Adrenal gland (tissue), 12 donors: Measurements from ENCODE around the gene LCOR. TPM values are rescaled to one million over a fixed set of nuclear protein-coding genes. Genes with fewer than 3 reads are reported as not detected.

Source experiments
- DNase-seq, 7 donors: peaks; one replicate each; pipeline ENCODE4 v3.0.0-alpha.2; 2019 to 2020
- H3K27ac ChIP-seq, 5 donors: fragments of 200-600 bp; sonication (generic) in 4 of 5; 1 replicate in 3 of 5; 2 replicates in 2 of 5; pipeline versions ENCODE4 v1.5.1 to v1.8.0; 2016 to 2020; ENCODE audit warnings: mild to moderate bottlenecking in 1 of 5
- H3K27me3 ChIP-seq: fragments of 200-600 bp; 2 replicates; pipeline ENCODE4 v1.8.0; 2021
- H3K36me3 ChIP-seq, 2 donors: fragments of 200-600 bp; replicated peaks in 1 of 2; 1 replicate in 1 of 2; 2 replicates in 1 of 2; pipeline versions ENCODE4 v1.5.1 to v1.8.0; 2018 to 2022
- H3K4me1 ChIP-seq, 2 donors: fragments of 200-600 bp; replicated peaks in 1 of 2; 1 replicate in 1 of 2; 2 replicates in 1 of 2; pipeline versions ENCODE4 v1.5.1 to v1.8.0; 2018 to 2021
- H3K4me3 ChIP-seq, 4 donors: fragments of 200-600 bp; sonication (generic) in 3 of 4; one replicate each; pipeline ENCODE4 v1.5.1; 2016 to 2018
- H3K9me3 ChIP-seq, 3 donors: fragments of 200-600 bp; sonication (generic) in 1 of 3; replicated peaks in 1 of 3; 1 replicate in 2 of 3; 2 replicates in 1 of 3; pipeline versions ENCODE4 v1.5.1 to v1.8.0; 2016 to 2021
- POLR2A ChIP-seq, 2 donors: fragments of 450-650 bp; IDR thresholded peaks; one replicate each; pipeline ENCODE4 v1.6.1; 2017; ENCODE audit warnings: antibody characterized with exemption in 2 of 2, mild to moderate bottlenecking in 2 of 2, moderate library complexity in 1 of 2
- WGBS, 4 donors: extraction: QIAGEN DNeasy Blood & Tissue Kit in 2 of 4; methylation state at CpG; one replicate each; pipeline versions ENCODE4 v1.1.5 to v1.1.7; 2013 to 2017; 5-methylcytosine and 5-hydroxymethylcytosine counted together
- intact Hi-C, 2 donors: fragments of 100-400 bp; cut with DNase I; formaldehyde crosslinking; loops; one replicate each; pipeline versions ENCODE4 v1.14.1 to v1.15.0; 2022 to 2023
- polyA plus RNA-seq, 3 donors: library from polyadenylated mRNA; stranded (reverse); fragments of 200-250 nt in 2 of 3; fragments of 350-450 nt in 1 of 3; fragmentation: Illumina TruSeq in 1 of 3; extraction: RNeasy Lipid Tissue Mini Kit (QIAGEN cat#74804) in 1 of 3; gene quantifications; one replicate each; pipeline ENCODE4 v1.2.3, GENCODE V29; 2013 to 2014
- total RNA-seq, 9 donors: library from RNA; depleted of rRNA in 4 of 9; stranded (reverse); fragments of >200 nt in 4 of 9; fragments of 120-200 nt in 1 of 9; fragmentation: NEBNext Ultra II Directional in 1 of 9; extraction: Animal tissue kit (Norgen Biotek cat#: 25700) in 1 of 9; gene quantifications; one replicate each; pipeline versions ENCODE4 v1.1.0 to v1.2.4, GENCODE V29; 2013 to 2023
- TF ChIP-seq, protein P1 (sequence below), 6 experiments: fragments of 450-650 bp in 4 of 6; fragments of 200-600 bp in 2 of 6; sonication (generic) in 1 of 6; IDR thresholded peaks; 1 replicate in 5 of 6; 2 replicates in 1 of 6; pipeline versions ENCODE4 v1.5.1 to v1.8.0; 2016 to 2021; ENCODE audit warnings: antibody characterized with exemption in 6 of 6, mild to moderate bottlenecking in 2 of 6, moderate library complexity in 1 of 6
- donor health status: healthy with polysubstance abuse.
- donor health status: Bipolar disorder and iron deficiency.
- donor health status: DM: yes; HTN: yes; CAD: no.
- donor health status: DM: no; HTN: no; CAD: no.
- donor health status: DM: no; HTN: no; CAD: no.
- donor health status: DM: yes; HTN: yes; CAD: no.

Gene LCOR
- total and polyA plus RNA-seq, 12 donors = 1.5 to 38.4 (median 17.2) TPM

DNA sequence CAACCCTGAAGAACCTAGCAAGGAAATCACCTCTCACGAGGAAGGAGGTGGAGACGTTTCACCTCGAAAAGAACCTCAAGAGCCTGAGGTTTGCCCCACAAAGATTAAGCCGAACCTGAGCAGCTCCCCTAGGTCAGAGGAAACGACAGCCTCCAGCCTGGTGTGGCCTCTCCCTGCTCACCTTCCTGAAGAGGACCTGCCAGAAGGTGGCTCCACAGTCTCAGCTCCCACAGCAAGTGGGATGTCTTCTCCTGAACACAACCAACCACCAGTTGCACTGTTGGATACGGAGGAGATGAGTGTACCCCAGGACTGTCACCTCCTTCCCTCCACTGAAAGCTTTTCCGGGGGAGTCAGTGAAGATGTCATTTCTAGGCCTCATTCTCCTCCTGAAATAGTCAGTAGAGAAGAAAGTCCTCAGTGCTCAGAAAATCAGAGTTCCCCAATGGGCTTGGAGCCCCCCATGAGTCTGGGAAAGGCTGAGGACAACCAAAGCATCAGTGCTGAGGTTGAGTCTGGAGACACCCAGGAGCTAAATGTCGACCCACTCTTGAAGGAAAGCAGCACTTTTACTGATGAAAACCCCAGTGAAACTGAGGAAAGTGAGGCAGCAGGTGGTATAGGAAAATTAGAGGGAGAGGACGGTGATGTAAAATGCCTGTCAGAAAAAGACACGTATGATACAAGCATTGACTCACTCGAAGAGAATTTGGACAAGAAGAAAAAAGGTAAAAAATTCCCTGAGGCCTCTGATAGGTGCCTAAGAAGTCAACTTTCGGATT lies 150.2 kb downstream of the LCOR start:
- H3K36me3 ChIP-seq = no peaks in the 10 kb centered on the region
- no peak overlapping the region for H3K27ac ChIP-seq
- 92 to 95% (median 95%) methylated on average over 8 to 12 of the region's 12 CpGs for WGBS, 4 donors
- TF ChIP-seq, protein P1, sequence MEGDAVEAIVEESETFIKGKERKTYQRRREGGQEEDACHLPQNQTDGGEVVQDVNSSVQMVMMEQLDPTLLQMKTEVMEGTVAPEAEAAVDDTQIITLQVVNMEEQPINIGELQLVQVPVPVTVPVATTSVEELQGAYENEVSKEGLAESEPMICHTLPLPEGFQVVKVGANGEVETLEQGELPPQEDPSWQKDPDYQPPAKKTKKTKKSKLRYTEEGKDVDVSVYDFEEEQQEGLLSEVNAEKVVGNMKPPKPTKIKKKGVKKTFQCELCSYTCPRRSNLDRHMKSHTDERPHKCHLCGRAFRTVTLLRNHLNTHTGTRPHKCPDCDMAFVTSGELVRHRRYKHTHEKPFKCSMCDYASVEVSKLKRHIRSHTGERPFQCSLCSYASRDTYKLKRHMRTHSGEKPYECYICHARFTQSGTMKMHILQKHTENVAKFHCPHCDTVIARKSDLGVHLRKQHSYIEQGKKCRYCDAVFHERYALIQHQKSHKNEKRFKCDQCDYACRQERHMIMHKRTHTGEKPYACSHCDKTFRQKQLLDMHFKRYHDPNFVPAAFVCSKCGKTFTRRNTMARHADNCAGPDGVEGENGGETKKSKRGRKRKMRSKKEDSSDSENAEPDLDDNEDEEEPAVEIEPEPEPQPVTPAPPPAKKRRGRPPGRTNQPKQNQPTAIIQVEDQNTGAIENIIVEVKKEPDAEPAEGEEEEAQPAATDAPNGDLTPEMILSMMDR (IDR thresholded peaks at IDR 0.05) = no peak
- TF ChIP-seq POLR2A (IDR thresholded peaks at IDR 0.05) = no peak
- no peak for DNase-seq
- H3K4me1 ChIP-seq = no peaks in the 10 kb centered on the region
- H3K27me3 ChIP-seq = no peaks in the 10 kb centered on the region
- no peaks in the 10 kb centered on the region for H3K9me3 ChIP-seq
- H3K4me3 ChIP-seq = no peak overlapping the region
- intact Hi-C loops = no loop called here

DNA sequence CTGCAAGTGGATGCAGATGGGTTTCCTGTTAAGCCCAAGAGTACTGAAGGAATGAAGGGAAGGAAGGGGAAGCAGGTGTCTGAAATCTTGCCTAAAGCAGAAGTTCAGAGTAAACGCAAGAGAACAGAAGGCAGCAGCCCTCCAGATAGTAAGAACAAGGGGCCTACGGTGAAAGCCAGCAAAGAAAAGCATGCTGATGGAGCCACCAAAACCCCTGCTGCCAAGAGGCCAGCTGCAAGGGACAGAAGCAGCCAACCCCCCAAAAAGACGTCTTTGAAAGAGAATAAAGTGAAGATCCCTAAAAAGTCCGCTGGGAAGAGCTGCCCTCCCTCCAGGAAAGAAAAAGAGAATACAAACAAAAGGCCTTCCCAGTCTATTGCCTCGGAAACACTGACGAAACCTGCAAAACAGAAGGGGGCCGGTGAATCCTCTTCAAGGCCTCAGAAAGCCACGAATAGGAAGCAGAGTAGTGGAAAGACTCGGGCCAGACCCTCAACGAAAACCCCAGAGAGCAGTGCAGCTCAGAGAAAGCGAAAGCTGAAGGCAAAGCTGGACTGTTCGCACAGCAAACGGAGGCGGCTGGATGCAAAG lies 152.5 kb downstream of the LCOR start:
- TF ChIP-seq, protein P1 (IDR thresholded peaks at IDR 0.05) = no peak
- no peak for TF ChIP-seq POLR2A (IDR thresholded peaks at IDR 0.05)
- Histone ChIP-seq H3K4me1 (no peaks in the 10 kb centered on the region), H3K4me3 (no peak overlapping the region), H3K9me3 (no peaks in the 10 kb centered on the region), H3K27ac (no peak overlapping the region), H3K36me3 (no peaks in the 10 kb centered on the region), H3K27me3 (no peaks in the 10 kb centered on the region)
- no peak for DNase-seq
- 62 to 79% (median 73%) methylated on average over 14 of the region's 14 CpGs for WGBS, 4 donors
- intact Hi-C loops = no loop called here

DNA sequence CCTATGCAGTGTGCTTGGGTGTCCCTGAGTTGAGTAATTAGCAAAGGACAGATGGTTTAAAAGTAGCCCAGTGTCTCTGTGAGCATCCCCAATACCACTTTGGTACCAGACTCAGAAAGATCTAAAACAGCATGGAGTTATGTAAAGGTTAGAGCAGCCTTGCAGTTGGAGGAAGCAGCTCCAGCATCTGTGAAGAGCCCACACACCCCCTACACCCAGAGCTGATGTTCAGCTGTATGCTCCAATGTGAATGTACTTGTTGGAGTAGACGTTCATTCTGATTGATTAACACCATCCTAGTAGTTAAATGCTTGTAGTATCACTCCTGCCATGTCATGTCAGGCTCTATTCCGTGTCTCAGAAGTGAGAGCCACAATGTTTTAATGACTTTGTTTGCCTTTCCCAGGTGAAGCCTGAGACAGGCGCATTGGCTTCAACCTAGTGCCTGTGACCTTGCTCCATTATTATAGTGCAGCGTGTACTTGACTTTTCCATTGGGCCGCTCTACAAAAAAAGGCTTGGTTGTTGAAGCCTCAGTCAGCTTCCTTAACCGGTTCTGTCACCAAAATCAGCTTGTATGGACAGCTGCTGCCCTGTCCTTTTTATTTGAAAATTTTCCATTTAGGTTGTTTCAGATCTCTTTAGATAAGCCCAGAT lies 154.2 kb downstream of the LCOR start:
- H3K36me3 ChIP-seq = no peaks in the 10 kb centered on the region
- no peaks in the 10 kb centered on the region for H3K9me3 ChIP-seq
- H3K27ac ChIP-seq = no peak overlapping the region
- TF ChIP-seq POLR2A (IDR thresholded peaks at IDR 0.05) = no peak
- TF ChIP-seq, protein P1 (IDR thresholded peaks at IDR 0.05) = no peak
- intact Hi-C loops = no loop called here
- H3K4me1 ChIP-seq = no peaks in the 10 kb centered on the region
- WGBS, 4 donors = 85 to 92% (median 87%) methylated on average over 6 of the region's 6 CpGs
- no peak overlapping the region for H3K4me3 ChIP-seq
- no peaks in the 10 kb centered on the region for H3K27me3 ChIP-seq
- no peak for DNase-seq

DNA sequence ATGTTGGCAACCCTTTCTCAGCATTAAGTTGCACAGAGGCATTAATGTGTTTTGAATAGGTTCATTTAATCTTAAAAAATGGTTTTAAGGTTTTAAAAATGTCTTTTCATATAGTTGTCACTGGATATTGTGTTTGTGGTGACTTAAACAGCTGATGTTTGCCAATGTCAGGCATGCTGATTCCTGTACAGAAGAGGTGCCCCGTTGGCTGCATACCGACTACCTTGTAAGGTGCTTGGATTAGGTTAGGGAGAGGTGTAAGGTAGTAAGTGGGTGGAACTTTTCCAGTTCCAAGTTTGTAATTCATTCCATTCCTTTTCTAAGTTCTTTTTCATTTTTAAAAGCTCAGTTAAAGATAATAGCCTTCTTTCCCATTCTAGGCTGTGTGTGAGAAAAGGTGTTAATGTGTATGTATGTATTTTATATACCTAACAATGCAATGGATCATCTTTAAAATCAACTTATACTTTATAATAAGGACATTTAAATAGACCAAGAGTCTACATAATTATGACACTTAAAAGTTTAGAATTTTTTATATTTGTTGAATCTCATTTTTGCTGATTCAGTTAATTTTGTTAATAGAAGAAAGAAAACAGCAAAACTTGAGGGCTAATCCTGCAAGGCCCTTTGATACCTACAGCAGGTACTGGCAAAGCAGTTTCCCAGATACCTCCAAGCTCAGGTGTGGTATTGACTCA lies 155.2 kb downstream of the LCOR start:
- Histone ChIP-seq H3K36me3 (no peaks in the 10 kb centered on the region), H3K9me3 (no peaks in the 10 kb centered on the region), H3K4me3 (no peak overlapping the region), H3K27ac (no peak overlapping the region), H3K27me3 (no peaks in the 10 kb centered on the region), H3K4me1 (no peaks in the 10 kb centered on the region)
- DNase-seq = no peak
- no peak for TF ChIP-seq POLR2A (IDR thresholded peaks at IDR 0.05)
- TF ChIP-seq, protein P1 (IDR thresholded peaks at IDR 0.05) = no peak
- WGBS, 4 donors = 84 to 100% (median 98%) methylated on average over 2 of the region's 2 CpGs
- intact Hi-C loops = no loop called here
